GM21717 (cell line): Measurements from ENCODE around the gene NCOA3.
"Not testable (repeated sequence)": the region's sequence is repeated elsewhere in the genome, so short reads cannot be mapped to it uniquely, and the experiment has no call there.

Experiments used
- ATAC-seq: cut with Tn5 transposase; IDR thresholded peaks from one replicate; pipeline ENCODE4 v1.9.1; 2021; ENCODE audit warnings: mild to moderate bottlenecking, moderate library complexity; ENCODE audit not compliant: unreplicated experiment

The NCOA3 gene

GRCh38 chr20:47500082-47500481, 1.6 kb upstream of the NCOA3 start:
- not testable (repeated sequence) for ATAC-seq

DNA sequence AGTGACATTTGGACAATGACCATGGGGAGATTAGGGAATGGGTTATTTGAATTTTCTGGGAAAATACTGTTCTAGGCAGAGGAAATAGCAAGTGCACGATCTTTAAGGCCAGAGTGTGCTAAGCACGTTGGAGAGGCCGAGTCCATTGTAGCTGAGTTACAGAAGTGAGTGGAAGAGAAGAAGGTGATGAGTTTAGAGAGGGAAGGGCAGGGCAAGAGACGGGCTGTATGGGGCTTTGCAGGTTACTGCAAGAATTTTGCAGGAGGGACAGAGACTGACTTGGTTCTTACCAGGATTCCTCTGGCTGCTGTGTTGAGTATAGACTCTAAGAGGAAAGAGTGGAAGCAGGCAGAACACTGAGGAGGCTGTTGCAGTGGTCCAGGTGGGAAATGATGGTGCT, 1.1 kb upstream of the NCOA3 start:
- ATAC-seq, result no peak

GRCh38 chr20:47501116-47501481, 588 bp upstream of the NCOA3 start:
- peak; percentile 1 for ATAC-seq

DNA sequence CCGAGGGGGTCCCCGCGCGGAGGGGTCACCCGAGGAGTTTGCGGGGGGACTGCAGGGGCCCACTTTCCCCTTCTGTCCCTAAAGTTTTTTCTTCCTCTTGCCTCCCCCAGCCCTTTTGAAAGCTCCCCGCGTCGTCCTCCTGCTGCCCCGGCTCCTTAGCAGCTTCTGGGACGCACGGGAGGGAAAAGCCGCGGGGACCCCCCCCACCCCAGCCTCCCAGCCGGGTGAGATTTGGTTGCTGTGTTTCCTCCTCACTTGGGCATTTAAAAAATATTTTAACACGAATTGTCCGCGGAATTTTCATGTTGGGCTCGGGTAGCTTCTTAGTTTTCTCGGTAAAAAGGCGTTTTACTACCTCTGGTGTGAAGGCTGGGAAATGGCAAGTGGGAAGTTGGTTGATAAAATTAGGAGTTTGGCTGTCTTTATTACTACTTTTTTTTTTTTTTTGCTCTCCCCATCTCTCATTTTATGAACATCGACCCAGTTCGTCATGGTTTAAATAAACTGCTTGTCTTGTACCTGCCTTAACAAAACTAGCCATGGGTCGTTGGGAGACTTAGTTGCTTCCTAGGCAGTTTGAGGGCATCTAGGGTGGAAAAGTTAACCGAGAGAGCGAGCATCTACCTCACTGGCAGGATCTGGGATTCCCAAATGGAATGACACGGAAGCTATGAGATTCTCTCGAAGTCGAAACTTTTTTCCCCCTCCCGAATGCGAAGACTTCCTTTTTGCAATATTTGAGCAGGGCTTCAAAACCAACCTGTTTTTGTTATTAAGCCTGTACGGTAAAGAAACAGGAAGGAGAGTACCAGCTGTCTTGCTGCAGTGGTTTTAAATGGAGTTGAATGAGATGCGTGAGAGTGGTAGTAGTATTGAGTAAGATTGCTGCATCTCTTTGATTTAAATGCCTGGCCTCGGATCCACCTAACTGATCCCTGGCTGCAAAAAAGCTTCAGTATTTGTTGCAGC, 868 bp downstream of the NCOA3 start:
- ATAC-seq, result no peak

- no peak for ATAC-seq
These were observed 2.0 kb downstream of the NCOA3 start for GRCh38 chr20:47503685-47504084.

GRCh38 chr20:47506335-47506734, 4.6 kb downstream of the NCOA3 start:
- ATAC-seq, result no peak

DNA sequence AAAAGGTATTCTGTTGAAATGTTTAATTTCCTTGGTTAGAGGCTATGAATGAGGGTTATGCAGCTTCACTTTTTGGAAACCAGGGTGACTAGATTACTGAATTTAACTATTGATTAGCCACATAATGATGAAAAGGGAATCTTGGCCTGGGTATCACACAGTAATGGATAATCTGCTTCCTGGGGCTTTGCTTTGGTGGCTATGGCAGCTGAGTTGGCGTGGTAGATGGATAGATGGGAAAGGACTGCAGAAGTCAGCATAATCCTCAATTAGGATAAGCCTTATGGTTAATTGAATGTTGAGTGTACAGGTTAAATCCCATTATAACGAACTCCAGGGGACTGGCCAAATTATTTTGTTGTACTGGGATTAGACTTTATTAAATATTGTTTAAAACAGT, 5.2 kb downstream of the NCOA3 start:
- ATAC-seq, result no peak

DNA sequence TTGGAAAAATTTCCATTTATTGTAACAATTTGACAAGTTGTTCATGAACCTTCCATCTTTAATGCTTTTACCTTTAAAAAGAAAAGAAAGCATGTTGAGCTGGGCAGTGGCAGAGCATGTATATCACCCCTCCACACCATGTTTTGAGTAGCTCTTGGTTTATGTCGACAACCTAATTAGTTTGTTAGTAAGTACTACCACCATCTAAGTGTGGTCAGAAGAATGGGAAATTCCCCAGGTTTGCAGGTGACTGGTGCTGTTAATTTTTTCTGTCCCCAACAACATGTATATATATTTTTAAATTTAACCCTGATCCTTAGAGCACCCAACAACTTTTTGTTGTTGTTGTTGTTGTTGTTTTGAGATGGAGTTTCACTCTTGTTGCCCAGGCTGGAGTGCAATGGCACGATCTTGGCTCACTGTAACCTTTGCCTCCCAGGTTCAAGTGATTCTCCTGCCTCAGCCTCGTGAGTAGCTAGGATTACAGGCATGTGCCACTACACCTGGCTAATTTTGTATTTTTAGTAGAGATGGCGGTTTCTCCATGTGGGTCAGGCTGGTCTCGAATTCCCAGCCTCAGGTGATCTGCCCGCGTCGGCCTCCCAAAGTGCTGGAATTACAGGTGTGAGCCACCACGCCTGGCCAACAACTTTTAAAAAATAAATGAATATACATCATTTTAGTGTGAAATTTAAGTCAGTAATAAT, 5.7 kb downstream of the NCOA3 start:
- not testable (repeated sequence) for ATAC-seq

GRCh38 chr20:47508278-47508677, 6.6 kb downstream of the NCOA3 start:
- no peak for ATAC-seq

DNA sequence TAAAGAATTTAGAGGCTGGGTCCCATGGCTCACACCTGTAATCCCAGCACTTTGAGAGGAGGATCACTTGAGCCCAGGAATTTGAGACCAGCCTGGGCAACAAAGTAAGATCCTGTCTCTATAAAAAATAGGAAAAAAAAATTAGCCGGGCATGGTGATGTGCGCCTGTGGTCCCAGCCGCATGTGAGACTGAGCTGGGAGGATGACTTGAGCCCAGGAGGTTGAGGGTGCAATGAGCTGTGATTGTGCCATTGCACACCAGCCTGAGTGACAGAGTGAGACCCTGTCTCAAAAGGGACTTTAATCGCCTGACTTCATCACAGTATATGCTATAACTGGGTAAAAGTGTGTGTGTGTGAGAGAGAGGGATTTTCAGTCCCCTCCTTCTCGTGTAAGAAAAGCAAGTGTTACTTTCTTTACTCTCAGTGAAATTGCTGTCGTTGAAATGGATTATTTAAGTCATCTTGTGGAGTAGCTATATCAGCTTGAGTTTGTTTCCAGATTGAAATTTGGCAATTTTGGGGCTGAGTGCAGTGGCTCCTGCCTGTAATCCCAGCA, 7.5 kb downstream of the NCOA3 start:
- ATAC-seq, result no peak

DNA sequence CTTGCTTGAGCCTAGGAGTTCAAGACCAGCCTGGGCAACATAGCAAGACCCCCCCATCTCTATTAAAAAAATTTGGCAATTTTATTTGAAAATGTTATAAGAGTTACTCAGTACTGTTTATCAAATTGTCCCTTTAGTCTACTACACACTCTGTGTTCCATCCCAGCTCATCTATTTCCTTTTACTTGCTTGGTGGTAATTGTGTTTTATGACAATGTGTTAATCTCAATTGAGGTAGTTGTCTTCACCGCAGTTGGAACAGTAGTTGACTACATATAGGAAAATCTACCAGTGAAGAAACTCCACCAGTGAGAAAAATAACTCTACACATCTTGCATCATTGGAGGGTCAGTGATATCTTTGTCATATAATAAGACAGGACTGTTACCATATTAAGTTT, 8.0 kb downstream of the NCOA3 start:
- no peak for ATAC-seq

- ATAC-seq, result no peak
These were observed 14.2 kb downstream of the NCOA3 start for GRCh38 chr20:47515843-47516242.

GRCh38 chr20:47521059-47521808, 19.5 kb downstream of the NCOA3 start:
- ATAC-seq, result no peak

DNA sequence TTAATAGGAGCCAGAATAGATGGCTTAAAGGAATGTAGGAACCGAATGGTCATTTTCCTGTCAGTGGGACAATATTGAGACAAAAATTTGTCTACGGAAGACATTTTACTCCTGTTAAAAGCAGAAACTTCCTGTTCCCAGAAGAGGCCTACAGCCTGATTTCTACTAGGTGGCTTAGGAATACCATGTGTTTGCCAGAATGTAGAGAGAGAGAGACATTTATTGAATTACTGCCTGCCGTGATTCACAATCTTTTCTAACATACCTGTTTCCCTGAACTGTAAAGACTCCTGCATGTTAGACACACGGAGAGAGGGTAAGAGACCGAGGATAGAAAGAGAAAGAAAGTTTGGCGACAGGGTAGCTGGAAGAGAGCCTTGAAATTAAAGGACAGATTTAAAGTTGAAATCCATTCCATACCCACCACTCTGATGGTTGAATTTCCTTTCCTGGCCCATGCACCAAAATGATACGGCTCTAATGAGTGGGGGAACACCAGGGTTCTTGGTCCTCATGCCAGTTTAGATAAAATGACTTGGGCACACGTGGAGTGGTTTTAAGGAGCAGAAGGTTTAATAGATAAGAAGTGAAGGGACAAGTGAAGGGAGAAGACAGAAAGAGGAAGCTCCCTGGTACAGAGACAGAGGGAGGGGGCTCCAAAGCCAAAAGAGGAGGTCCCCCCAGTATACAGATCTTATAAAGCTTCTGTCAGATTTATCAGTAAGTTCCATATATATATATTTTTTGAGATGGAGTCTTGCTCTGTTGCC, 22.5 kb downstream of the NCOA3 start:
- no peak for ATAC-seq

DNA sequence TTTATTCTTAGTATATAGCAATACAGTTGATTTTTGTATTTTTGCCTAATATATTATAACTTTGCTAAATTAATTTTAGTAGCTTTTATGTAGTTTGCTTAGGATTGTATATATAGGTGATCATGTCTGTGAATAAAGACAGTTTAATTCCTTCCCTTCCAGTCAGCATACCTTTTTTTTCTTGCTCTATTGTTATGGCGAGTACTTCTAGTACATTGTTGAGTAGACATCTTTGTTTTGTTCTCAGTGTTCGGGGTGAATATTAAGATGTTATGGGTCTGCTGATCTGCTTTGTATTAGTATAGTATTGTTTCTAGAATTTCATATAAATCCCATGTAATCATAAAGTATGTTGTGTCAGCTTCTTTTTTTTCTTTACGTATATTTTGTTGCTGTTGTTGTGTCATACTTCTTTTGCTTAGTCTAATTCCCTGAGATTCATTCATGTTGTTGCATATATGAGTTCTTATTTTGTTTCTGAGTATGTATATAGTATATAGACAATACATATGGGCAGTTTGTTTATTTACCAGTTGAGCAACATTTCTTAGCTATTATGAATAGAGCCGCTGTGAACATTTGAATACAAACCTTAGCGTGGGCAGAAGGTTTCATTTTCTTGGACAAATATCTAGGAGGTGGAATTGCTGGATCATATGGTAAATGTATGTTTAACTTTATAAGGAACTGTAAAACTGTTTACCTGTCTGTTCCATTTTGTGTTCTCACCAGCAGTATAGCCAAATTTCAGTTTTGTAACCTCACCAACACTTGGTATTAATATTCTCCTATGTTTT, 25.5 kb downstream of the NCOA3 start:
- no peak for ATAC-seq

GRCh38 chr20:47529840-47530239, 28.2 kb downstream of the NCOA3 start:
- no peak for ATAC-seq

- ATAC-seq, result no peak
These were observed 29.8 kb downstream of the NCOA3 start for GRCh38 chr20:47531458-47531857.

DNA sequence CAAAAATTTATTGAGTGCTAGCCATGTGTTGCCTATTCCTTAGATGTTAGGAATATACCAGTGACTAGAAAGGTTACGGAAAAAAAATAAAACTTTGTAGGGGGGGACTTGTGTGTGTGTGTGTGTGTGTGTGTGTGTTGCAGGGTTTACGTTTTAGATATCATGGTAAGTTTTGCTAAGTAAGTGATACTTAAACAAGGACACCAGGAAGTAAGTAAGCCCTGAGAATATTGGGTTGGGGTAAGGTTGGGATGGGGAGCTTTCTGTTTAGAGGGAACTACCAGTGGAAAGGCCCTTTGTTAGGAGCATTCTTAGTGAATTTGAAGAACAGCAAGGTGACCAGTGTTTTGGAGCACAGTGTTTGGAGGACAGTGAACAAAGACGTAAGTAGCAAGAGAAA, 30.3 kb downstream of the NCOA3 start:
- ATAC-seq, result no peak

DNA sequence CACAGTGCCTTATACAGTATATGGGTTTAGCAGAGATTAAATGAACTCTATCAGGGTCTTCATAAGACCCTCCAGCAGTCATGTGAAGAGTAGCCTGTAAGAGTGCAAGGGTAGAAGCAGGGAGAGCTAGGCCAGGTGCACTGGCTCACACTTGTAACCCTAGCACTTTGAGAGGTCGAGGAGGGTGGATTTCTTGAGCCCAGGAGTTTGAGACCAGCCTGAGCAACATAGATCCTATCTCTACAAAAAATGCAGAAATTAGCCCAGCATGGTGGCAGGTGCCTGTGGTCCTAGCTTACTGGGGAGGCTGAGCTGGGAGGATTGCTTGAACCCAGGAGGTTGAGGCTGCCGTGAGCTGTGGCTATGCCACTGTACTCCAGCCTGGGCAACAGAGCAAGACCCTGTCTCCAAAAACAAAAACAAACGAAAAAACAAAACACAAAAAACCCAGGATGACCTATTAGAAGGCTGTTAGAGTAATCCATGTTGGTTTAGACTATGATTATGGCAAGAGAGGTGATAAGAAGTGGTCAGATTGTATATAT, 31.9 kb downstream of the NCOA3 start:
- no peak for ATAC-seq
